Tibial artery (tissue), 4 donors: ENCODE data around the gene YWHAH.
"Not testable (repeated sequence)": the region's sequence is repeated elsewhere in the genome, so short reads cannot be mapped to it uniquely, and the experiment has no call there.

Experiments used
- DNase-seq, 2 donors: peaks; one replicate each; pipeline ENCODE4 v3.0.0-alpha.2; 2019
- H3K27ac ChIP-seq, 2 donors: fragments of 200-600 bp; sonication (generic) in 1 of 2; 1 replicate in 1 of 2; 2 replicates in 1 of 2; pipeline ENCODE4 v1.5.1; 2018 to 2019; ENCODE audit warnings: mild to moderate bottlenecking in 1 of 2
- H3K27me3 ChIP-seq, 2 donors: fragments of 200-600 bp; sonication (generic) in 1 of 2; one replicate each; pipeline versions ENCODE4 v1.5.1 to v1.6.0; 2016 to 2019
- H3K36me3 ChIP-seq, 3 donors: fragments of 200-600 bp; sonication (generic) in 2 of 3; one replicate each; pipeline ENCODE4 v1.5.1; 2016 to 2019; ENCODE audit warnings: mild to moderate bottlenecking in 2 of 3
- H3K4me1 ChIP-seq, 4 donors: fragments of 200-600 bp; sonication (generic) in 2 of 4; 1 replicate in 3 of 4; 2 replicates in 1 of 4; pipeline ENCODE4 v1.5.1; 2016 to 2019
- H3K4me3 ChIP-seq, 2 donors: fragments of 200-600 bp; sonication (generic) in 1 of 2; 1 replicate in 1 of 2; 2 replicates in 1 of 2; pipeline ENCODE4 v1.5.1; 2018 to 2019; ENCODE audit warnings: mild to moderate bottlenecking in 2 of 2
- H3K9me3 ChIP-seq, 3 donors: fragments of 200-600 bp; sonication (generic) in 1 of 3; one replicate each; pipeline ENCODE4 v1.5.1; 2016 to 2019
- intact Hi-C: fragments of 100-400 bp; cut with DNase I; formaldehyde crosslinking; loops from one replicate; pipeline ENCODE4 v1.15.0; 2023; ENCODE audit warnings: low total_unique reads
- TF ChIP-seq, protein P1 (sequence below), 2 experiments: fragments of 200-600 bp in 1 of 2; fragments of 450-650 bp in 1 of 2; IDR thresholded peaks; one replicate each; pipeline ENCODE4 v1.5.1; 2017 to 2019; ENCODE audit warnings: antibody characterized with exemption in 2 of 2, mild to moderate bottlenecking in 1 of 2, moderate library complexity in 1 of 2

YWHAH gene

DNA sequence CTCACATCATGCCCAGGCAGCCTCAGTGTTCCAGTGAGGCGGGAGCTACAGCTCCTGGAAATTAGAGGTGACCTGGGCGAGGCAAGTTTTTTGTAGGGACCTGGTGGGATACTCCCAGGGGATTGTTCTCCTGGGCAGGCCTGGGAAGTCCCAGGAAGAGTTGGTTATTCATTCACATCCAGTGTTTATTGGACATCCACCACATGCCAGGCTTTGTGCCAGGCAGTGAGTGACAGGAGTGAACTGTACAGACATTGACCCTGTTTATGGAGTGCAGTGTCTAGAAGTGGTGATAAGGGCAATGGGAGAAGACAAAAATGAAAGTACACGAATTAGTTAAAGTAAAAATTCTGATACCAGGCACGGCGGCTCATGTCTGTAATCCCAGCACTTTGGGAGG lies 29.4 kb downstream of the YWHAH start:
- H3K4me3 ChIP-seq, result no peak overlapping the region
- no peak overlapping the region for H3K27ac ChIP-seq
- no peaks in the 10 kb centered on the region for H3K36me3 ChIP-seq
- no peaks in the 10 kb centered on the region for H3K9me3 ChIP-seq
- intact Hi-C loops, result loop anchor here (10.0 kb wide), 2 partner anchors 99 to 291 kb away; no protein-coding TSS in a partner anchor
- H3K27me3 ChIP-seq, result no peaks in the 10 kb centered on the region
- TF ChIP-seq, protein P1, sequence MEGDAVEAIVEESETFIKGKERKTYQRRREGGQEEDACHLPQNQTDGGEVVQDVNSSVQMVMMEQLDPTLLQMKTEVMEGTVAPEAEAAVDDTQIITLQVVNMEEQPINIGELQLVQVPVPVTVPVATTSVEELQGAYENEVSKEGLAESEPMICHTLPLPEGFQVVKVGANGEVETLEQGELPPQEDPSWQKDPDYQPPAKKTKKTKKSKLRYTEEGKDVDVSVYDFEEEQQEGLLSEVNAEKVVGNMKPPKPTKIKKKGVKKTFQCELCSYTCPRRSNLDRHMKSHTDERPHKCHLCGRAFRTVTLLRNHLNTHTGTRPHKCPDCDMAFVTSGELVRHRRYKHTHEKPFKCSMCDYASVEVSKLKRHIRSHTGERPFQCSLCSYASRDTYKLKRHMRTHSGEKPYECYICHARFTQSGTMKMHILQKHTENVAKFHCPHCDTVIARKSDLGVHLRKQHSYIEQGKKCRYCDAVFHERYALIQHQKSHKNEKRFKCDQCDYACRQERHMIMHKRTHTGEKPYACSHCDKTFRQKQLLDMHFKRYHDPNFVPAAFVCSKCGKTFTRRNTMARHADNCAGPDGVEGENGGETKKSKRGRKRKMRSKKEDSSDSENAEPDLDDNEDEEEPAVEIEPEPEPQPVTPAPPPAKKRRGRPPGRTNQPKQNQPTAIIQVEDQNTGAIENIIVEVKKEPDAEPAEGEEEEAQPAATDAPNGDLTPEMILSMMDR (IDR thresholded peaks at IDR 0.05), result no peak
- no peak for DNase-seq
- H3K4me1 ChIP-seq, result peaks cover 0 to 11% (median 9%) of the 10 kb centered on the region in 4 donors

DNA sequence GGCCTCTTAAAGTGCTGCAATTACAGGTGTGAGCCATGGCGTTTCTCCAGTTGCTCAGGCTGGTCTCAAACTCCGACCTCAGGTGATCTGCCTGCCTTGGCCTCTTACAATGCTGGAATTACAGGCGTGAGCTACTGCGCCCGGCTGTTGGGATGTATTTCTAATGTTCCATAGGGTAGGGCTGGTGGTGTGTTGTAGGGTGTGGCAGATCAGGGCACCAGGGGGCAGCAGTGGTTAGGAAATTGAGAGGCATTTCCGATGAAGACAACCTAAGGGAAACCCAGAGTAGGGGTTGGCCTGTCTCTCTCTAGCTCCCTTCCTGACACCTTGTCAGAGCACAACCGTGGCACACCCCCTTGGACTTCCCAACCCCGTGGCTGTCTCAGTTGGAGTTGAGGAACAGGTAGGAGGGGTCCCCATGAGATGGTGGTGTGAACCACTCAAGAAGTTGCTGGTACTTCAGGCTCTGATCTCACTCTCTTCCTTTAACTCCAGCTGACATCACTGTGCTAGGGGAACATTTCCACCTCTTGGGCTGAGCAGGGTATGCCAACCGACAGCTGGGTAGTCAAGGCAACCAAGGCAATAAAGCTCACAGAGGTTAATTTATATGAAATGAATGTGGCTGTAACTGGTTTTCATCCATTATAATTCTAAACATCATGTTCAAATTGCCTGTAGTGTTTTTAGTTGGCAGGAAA lies 33.0 kb downstream of the YWHAH start:
- H3K27ac ChIP-seq, result no peak overlapping the region
- intact Hi-C loops, result loop anchor here (10.0 kb wide), 2 partner anchors 102 to 288 kb away; no protein-coding TSS in a partner anchor
- H3K36me3 ChIP-seq, result no peaks in the 10 kb centered on the region
- no peaks in the 10 kb centered on the region for H3K4me1 ChIP-seq
- no peaks in the 10 kb centered on the region for H3K27me3 ChIP-seq
- no peak overlapping the region for H3K4me3 ChIP-seq
- TF ChIP-seq, protein P1 (IDR thresholded peaks at IDR 0.05), result peak; percentile 56
- peak; percentile 66 to 75 for DNase-seq
- no peaks in the 10 kb centered on the region for H3K9me3 ChIP-seq

DNA sequence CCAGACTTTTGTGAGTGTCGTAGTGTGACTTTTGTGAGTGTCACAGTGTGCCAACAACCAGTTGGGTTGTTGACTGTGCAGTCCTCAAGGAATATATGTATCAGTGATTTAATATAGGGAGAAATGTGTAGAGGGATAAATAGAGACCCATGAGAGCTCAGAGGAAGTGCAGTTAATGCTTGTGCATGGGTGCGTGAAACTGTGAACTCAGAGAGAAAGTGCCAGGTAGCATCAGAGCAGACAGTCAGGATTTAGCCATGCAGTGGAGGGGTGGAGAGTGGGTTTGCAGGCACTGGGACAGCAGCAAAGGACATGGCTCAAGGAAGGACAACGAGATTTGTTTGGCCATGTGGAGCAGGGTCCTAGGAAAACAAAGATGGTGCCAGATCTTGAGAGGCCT lies 33.6 kb downstream of the YWHAH start:
- TF ChIP-seq, protein P1 (IDR thresholded peaks at IDR 0.05), result no peak
- intact Hi-C loops, result loop anchor here (10.0 kb wide), 2 partner anchors 103 to 287 kb away; no protein-coding TSS in a partner anchor

DNA sequence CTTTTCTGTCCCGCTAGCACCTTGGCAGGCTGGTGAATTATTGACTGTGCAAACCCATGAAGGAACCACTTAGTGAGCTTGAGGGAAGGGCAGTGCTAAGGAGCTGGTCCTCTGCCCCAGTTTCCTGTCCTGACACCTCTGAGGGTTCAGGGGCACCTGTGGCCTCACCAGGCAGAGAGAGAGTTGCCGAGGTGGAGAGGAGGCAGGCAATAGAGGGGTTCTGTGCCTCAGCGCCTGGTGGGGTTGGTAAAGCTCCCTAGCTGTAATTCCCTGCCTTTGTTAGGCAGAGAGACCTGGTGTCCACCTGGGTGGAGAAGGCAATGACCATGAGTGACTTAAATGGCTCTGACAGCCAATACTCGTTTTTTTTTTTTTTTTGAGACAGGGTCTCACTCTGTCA lies 36.3 kb downstream of the YWHAH start:
- DNase-seq, result no peak
- H3K9me3 ChIP-seq, result no peaks in the 10 kb centered on the region
- no peaks in the 10 kb centered on the region for H3K36me3 ChIP-seq
- H3K27me3 ChIP-seq, result no peaks in the 10 kb centered on the region
- TF ChIP-seq, protein P1 (IDR thresholded peaks at IDR 0.05), result no peak
- no peaks in the 10 kb centered on the region for H3K4me1 ChIP-seq
- no peak overlapping the region for H3K27ac ChIP-seq
- intact Hi-C loops, result no loop called here
- H3K4me3 ChIP-seq, result no peak overlapping the region

More for the DNA sequence above, 33.6 kb downstream of the YWHAH start:
- Histone ChIP-seq H3K36me3 (no peaks in the 10 kb centered on the region), H3K27ac (no peak overlapping the region), H3K27me3 (no peaks in the 10 kb centered on the region), H3K4me1 (no peaks in the 10 kb centered on the region), H3K4me3 (no peak overlapping the region), H3K9me3 (no peaks in the 10 kb centered on the region)
- no peak for DNase-seq

DNA sequence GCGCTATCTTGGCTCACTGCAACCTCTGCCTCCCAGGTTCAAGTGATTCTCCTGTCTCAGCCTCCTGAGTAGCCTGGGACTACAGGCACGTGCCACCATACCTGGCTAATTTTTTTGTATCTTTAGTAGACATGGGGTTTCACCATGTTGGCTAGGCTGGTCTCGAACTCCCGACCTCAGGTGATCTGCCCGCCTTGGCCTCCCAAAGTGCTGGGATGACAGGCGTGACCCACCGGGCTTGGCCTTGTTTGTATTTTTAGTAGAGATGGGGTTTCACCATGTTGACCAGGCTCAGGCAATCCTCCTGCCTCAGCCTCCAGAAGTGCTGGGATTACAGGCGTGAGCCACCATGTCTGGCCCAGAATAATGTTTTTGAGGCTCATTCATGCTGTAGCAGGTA lies 37.6 kb downstream of the YWHAH start:
- H3K36me3 ChIP-seq, H3K9me3 ChIP-seq, intact Hi-C loops, H3K27ac ChIP-seq, H3K4me3 ChIP-seq, DNase-seq, H3K27me3 ChIP-seq, H3K4me1 ChIP-seq: not testable (repeated sequence)

DNA sequence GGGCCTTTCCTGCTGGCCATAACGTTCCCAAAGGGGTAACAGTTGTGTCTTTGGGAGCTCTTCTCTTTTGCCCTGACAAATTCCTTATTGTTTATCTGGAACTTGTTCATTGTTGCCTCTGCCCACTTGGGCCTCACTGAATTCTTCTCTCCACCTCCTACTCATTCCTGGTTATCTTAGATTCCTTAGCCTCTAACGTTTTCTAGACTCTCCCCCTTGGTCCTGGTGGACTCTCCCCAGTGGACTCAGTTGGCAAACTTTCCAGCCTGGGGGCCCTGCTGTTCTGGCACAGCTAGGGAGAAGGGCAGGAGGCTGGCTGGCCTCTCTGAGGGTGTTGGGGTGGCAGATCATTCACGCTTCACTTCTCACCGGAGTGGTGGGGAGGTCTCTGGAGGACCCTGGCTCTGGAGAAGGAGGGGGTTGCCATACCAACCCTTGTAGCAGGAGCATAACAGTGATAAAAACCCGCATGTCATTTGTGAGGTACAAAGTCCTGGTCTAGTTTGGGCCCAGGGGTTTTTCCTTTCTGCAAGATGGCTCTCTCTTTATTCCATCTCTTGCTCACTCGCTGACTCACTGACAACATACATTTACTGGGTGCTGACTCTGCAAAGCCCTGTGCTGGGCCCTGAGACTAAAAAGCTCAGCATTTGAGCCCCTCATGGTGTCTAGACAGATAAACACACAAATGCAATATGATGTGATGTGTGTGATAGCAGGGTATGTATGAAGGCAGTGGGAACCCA lies 39.7 kb downstream of the YWHAH start:
- H3K9me3 ChIP-seq, result no peaks in the 10 kb centered on the region
- TF ChIP-seq, protein P1 (IDR thresholded peaks at IDR 0.05), result no peak
- no peaks in the 10 kb centered on the region for H3K4me1 ChIP-seq
- H3K36me3 ChIP-seq, result no peaks in the 10 kb centered on the region
- peaks cover 0 to 11% of the 10 kb centered on the region in 2 donors for H3K27me3 ChIP-seq
- H3K27ac ChIP-seq, result no peak overlapping the region
- no peak for DNase-seq
- intact Hi-C loops, result no loop called here
- H3K4me3 ChIP-seq, result no peak overlapping the region
